HG02852 (cell line): ENCODE data around the gene SCLY.

Experiments used
- ATAC-seq: cut with Tn5 transposase; IDR thresholded peaks from one replicate; pipeline ENCODE4 v1.9.1; 2021; ENCODE audit warnings: mild to moderate bottlenecking, moderate library complexity; ENCODE audit not compliant: unreplicated experiment

Gene SCLY

DNA sequence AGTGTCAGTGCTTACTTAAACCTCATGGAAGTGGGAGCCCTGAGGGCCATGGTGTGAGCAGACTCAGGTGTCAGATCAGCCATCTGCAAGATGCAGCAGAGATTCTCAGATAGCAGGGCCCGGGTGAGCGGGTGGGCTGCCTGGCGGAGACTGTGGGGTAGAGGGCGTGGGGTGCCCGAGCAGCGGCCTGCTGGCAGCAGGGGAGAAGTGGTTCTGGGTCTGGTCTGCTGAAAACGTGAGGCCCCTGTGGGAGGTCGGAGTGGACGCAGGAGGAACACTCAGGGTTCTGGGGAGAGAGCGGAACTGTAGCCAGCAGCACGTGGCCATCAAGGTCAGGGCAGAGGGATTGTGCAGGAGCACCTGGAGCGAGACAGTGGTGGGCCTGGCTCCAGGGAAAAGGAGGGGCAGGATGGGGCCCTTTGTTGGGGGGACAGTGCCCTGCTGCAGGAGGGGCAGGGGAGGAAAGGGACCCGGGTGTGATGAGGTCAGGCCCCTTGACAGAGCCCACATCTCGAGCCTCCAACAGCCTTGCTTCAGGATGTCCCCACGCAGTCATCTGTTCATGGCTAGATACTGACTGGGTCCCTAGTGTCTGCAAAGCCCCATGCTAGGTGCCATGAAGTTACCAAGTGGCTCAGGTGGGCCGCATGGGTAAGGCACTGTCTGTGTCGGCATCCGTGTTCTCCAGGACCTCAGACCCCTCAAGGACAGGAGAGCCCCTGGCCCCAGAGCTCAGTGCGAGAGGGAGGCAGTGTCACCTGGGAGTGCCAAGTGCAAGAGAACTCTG lies 36.6 kb downstream of the SCLY start:
- no peak for ATAC-seq

- ATAC-seq, result no peak
These were observed 37.4 kb downstream of the SCLY start for GRCh38 chr2:238097988-238098871.

DNA sequence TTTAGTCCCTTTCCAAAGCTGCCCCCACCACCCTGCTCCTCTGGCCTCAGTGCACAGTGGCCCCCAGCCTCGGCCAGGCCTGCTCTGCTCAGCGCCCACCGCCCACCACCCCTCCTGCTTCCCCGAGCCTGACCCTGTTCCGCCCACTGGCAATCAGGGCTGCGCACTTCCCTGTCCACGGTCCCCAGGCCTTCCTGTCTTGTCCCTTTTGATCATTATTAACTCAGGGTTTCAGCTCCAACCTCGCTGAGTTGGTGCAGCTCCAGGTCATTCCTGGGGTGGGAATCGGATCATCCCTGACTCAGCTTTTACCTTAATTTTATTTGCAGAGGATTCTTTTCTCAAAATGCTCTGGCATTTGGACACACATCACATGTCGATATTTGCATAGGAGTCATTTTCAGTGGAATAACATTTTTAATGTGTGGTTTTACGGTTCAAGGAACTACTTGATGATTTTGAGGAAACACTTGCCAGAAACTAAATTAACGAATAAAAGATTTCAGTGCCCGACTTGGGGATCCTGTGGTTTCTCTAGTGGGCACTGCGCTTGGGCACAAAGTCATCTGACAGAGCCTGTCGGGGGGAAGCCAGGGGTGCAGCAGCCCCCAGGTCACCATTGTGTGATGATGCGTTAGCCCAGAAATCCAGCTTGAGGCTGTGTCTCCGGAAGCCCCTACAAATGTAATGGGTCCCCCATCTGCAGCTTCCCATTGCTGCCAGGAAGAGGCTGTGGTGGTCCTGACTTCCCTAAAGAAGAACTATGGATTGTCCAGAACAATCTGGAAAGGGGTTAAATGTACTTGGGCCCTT lies 38.3 kb downstream of the SCLY start:
- ATAC-seq, result no peak

DNA sequence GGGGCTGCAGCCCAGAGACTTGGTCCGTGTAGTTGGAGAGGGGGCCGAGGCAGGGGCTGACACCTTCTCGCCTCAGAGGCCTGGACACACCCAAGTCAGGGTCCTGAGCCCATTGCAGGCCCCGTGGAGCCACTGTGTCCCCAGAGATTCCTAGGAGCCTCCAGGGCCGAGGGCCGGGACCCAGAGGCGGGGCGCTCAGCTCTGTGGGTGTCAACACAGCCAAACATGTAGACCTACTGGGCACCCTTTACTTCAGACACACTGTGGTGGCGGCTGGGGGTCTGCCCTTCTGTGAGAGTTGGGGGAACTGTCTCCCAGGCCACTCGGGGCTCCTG lies 38.9 kb downstream of the SCLY start:
- ATAC-seq, result no peak

GRCh38 chr2:238100049-238100820 lies 39.4 kb downstream of the SCLY start, which contains the start of gene ESPNL:
Gene ESPNL, plus strand, starts transcription at chr2:238100340. Its CDS starts 80 bp downstream, at chr2:238100420.
- ATAC-seq, result no peak

GRCh38 chr2:238100821-238101771 lies 40.3 kb downstream of the SCLY start:
- no peak for ATAC-seq

- no peak for ATAC-seq
These were observed 41.4 kb downstream of the SCLY start for GRCh38 chr2:238101891-238102841.

GRCh38 chr2:238102865-238103264 lies 42.1 kb downstream of the SCLY start:
- no peak for ATAC-seq

GRCh38 chr2:238103465-238104225 lies 42.8 kb downstream of the SCLY start:
- no peak for ATAC-seq

- no peak for ATAC-seq
These were observed 43.5 kb downstream of the SCLY start for GRCh38 chr2:238104226-238104690.

- no peak for ATAC-seq
These were observed 44.0 kb downstream of the SCLY start for GRCh38 chr2:238104691-238105371.

DNA sequence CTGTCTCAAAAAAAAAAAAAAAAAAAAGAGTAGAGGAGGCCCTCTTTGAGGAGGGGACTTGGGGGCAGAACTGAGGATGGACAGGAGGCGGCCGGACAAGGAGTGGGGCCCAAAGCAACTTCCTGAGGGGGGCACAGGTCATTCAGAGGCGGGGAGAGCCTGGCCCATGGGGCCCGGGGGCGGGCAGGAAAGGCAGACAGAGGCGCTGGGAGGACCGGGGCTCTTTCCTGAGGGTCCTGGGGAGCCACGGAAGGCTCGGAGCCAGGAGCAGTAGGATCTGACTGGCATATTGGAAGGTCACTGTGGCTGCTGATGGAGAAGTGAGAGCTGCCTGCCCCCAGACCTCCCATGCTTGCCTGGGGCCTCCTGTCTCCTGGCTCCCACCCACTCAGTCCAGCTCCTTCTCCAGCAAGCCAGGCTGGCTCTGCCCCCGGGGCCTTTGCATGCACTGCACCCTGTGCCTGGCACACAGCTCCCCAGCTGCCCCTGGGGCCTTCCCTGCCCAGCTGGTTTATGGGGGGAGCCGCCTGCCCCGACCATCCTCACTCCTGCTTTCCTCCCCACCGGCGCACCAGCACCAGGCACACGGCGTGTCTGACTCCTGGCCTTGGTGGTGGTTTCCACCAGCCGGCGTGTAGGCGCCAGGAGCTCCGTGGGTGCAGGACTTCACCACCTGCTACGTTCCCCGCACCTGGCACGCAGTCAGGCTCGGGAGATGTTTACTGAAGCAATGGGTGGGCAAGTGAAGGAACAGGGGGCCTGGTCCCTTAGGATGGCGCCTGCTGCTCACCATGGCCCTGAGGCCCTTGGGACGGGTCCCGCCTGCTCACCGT lies 44.9 kb downstream of the SCLY start:
- no peak for ATAC-seq

DNA sequence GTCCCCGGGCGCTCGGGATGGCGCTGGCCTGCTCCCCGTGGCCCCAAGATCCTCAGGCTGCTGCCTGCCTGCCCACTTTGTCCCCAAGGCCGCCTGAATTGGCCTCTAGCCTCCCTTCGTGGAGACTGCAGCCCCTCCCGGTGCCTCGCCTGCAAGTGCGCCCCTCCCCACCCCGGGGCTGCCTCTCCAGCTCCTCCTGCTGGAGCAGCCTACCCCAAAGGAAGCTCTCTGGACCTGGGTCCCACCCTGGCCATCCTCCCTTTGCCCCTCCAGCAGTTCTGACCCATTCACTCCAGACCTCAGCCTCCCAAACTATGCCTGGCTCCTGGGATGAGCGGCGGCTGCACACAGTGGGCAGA lies 45.5 kb downstream of the SCLY start:
- ATAC-seq, result no peak

- no peak for ATAC-seq
These were observed 46.1 kb downstream of the SCLY start for GRCh38 chr2:238106698-238107524.
